ENCODE measurements around the gene B2M. TPM values are rescaled to one million over a fixed set of nuclear protein-coding genes. Genes with fewer than 3 reads are reported as not detected.

The B2M gene
- total RNA-seq, 1 experiment from 2014 or later = 388 TPM

GRCh38 chr15:44706946-44707636, 4.2 kb upstream of the B2M start:
- H3K36me3 ChIP-seq (ENCODE audit: control insufficient read depth in 1 of 2, insufficient read depth in 2 of 2, low read length in 2 of 2) = no peaks in the 10 kb centered on the region
- no peaks in the 10 kb centered on the region for H4K20me1 ChIP-seq (ENCODE audit: insufficient read depth)
- H3K9ac ChIP-seq (ENCODE audit: low read length) = no peak overlapping the region
- no peak for TF ChIP-seq ELF1 (IDR thresholded peaks at IDR 0.05; ENCODE audit: borderline replicate concordance, low read depth)
- 0 out of 2 replicates have a peak, but pooled peaks have one; percentile 0 for TF ChIP-seq ZFX (IDR thresholded peaks at IDR 0.05)
- TF ChIP-seq ZBTB33 (IDR thresholded peaks at IDR 0.05; ENCODE audit: extremely low read depth, insufficient replicate concordance, low read length) = no peak
- BruUV-seq (replicated peaks) = no TSS peak
- H3K4me3 ChIP-seq (replicated peaks in 1 of 2; ENCODE audit: low read depth in 1 of 2, low read length in 2 of 2) = no peak overlapping the region
- no peaks in the 10 kb centered on the region for H3K9me3 ChIP-seq (ENCODE audit: control insufficient read depth in 1 of 2, insufficient read depth in 1 of 2, low read depth in 1 of 2, low read length in 2 of 2)
- intact Hi-C loops (cut with micrococcal nuclease) = no loop called here
- H2AFZ ChIP-seq (ENCODE audit: low read depth, low read length, poor library complexity, severe bottlenecking) = no peak overlapping the region
- peaks cover 7% of the 10 kb centered on the region for H3K79me2 ChIP-seq (ENCODE audit: insufficient read depth, low read length)
- no peak overlapping the region for H3K27ac ChIP-seq (ENCODE audit: low read depth, low read length)
- ChIA-PET RAD21 (ENCODE audit: low non-redundant PET in 1 of 2, low total read pairs in 2 of 2, uncharacterized antibody in 2 of 2, unreplicated experiment in 2 of 2) (no interaction called here), POLR2A (interaction anchor here (0.9 to 1.3 kb wide), 2 partner anchors 20 to 44 kb away, joined by 4 to 8 read pairs; partner anchors contain the start of gene SPG11), CTCF (interaction anchor here (3.0 kb wide), 1 partner anchor 44 kb away, joined by 8 read pairs; the partner anchor contains the start of gene SPG11)
- H3K9me2 ChIP-seq (ENCODE audit: insufficient read depth) = no peaks in the 10 kb centered on the region
- no peaks in the 10 kb centered on the region for H3K27me3 ChIP-seq (ENCODE audit: insufficient read depth, low read length)
- ATAC-seq = no peak
- peak overlapping the region; percentile 44 for H3K4me2 ChIP-seq (ENCODE audit: low read length)
- no peak for DNase-seq (ENCODE audit: low read depth, low spot score)
- H3K4me1 ChIP-seq (ENCODE audit: control insufficient read depth in 1 of 2, insufficient read depth in 2 of 2, low read length in 2 of 2) = peaks cover 3 to 19% of the 10 kb centered on the region in 2 experiments; a peak in 2 of 4 replicates
